Eye (tissue), 1 donor: ENCODE data around the gene ALDH1B1.
"Not testable (repeated sequence)": the region's sequence is repeated elsewhere in the genome, so short reads cannot be mapped to it uniquely, and the experiment has no call there.

ENCODE experiments used
- DNase-seq: peaks from one replicate; pipeline ENCODE4 v3.0.0-alpha.2; 2015

The ALDH1B1 gene

GRCh38 chr9:38388283-38389223 is 3.9 kb upstream of the ALDH1B1 start:
- DNase-seq = no peak

GRCh38 chr9:38389313-38389712 is 3.2 kb upstream of the ALDH1B1 start:
- no peak for DNase-seq

GRCh38 chr9:38390442-38390841 is 2.1 kb upstream of the ALDH1B1 start:
- no peak for DNase-seq

- DNase-seq = no peak
Observed at GRCh38 chr9:38390851-38391250, 1.7 kb upstream of the ALDH1B1 start.

- no peak for DNase-seq
Observed at GRCh38 chr9:38391278-38392118, 1.0 kb upstream of the ALDH1B1 start.

GRCh38 chr9:38393128-38393796 is 760 bp downstream of the ALDH1B1 start:
- DNase-seq = no peak

GRCh38 chr9:38394416-38394815 is 1.9 kb downstream of the ALDH1B1 start:
- no peak for DNase-seq

GRCh38 chr9:38395653-38396370 is 3.3 kb downstream of the ALDH1B1 start:
- no peak for DNase-seq

- DNase-seq = no peak
Observed at GRCh38 chr9:38396371-38396671, 3.8 kb downstream of the ALDH1B1 start.

- not testable (repeated sequence) for DNase-seq
Observed at GRCh38 chr9:38399191-38399590, 6.7 kb downstream of the ALDH1B1 start.

GRCh38 chr9:38401994-38402393 is 9.5 kb downstream of the ALDH1B1 start:
- DNase-seq = no peak

- no peak for DNase-seq
Observed at GRCh38 chr9:38404314-38404713, 11.8 kb downstream of the ALDH1B1 start.

- no peak for DNase-seq
Observed at GRCh38 chr9:38405785-38406184, 13.3 kb downstream of the ALDH1B1 start.

GRCh38 chr9:38406476-38407186 is 14.1 kb downstream of the ALDH1B1 start:
- DNase-seq = no peak

GRCh38 chr9:38408719-38409118 is 16.2 kb downstream of the ALDH1B1 start:
- DNase-seq = no peak

- DNase-seq = no peak
Observed at GRCh38 chr9:38412751-38413150, 20.2 kb downstream of the ALDH1B1 start.

- no peak for DNase-seq
Observed at GRCh38 chr9:38413283-38413682, 20.8 kb downstream of the ALDH1B1 start.

- peak; percentile 81 for DNase-seq
Observed at GRCh38 chr9:38414040-38414723, 21.7 kb downstream of the ALDH1B1 start.

GRCh38 chr9:38415856-38416255 is 23.4 kb downstream of the ALDH1B1 start:
- DNase-seq = peak; percentile 43

- no peak for DNase-seq
Observed at GRCh38 chr9:38416461-38416860, 24.0 kb downstream of the ALDH1B1 start.
